HG03378 (cell line): ENCODE data around the gene MSANTD1.

Experiments used
- ATAC-seq: cut with Tn5 transposase; IDR thresholded peaks from one replicate; pipeline ENCODE4 v1.9.1; 2021; ENCODE audit warnings: mild to moderate bottlenecking, moderate library complexity; ENCODE audit not compliant: unreplicated experiment

MSANTD1 gene

GRCh38 chr4:3215733-3216132, 33.2 kb upstream of the MSANTD1 start:
- ATAC-seq, result no peak

DNA sequence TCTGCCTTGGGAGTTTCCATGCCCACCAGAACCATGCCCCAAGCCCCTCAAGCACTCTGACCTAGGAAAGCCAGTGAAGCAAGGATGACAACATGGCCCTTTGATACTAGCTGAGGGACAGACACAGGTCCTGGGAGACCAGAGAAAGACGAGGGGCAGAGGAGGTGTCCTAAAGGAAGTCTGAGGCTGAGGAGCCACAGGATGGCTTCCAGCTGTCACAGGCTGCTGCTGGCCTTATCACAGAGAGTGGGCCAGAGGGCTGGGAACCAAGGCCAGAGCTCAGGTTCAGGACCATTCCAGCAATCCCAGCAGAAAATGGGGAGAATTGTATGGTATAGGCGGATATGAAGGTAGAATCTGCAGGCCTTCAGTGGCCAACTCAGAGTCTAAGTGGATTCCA, 31.7 kb upstream of the MSANTD1 start:
- no peak for ATAC-seq

DNA sequence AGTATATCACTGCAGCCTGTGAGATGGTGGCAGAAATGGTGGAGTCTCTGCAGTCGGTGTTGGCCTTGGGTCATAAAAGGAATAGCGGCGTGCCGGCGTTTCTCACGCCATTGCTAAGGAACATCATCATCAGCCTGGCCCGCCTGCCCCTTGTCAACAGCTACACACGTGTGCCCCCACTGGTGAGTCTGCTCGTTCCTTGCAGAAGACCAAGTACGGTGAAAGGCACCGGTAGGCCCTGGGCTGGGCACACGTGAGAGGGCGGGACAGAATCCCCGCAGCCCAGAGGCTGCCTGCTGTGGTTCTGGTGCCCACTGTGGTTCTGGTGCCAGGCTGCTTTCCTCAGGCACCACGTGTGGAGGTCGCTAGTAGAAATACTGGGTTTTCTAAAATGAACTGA, 31.2 kb upstream of the MSANTD1 start:
- no peak for ATAC-seq

GRCh38 chr4:3218824-3219760, 29.9 kb upstream of the MSANTD1 start:
- ATAC-seq, result no peak

GRCh38 chr4:3219761-3220475, 29.0 kb upstream of the MSANTD1 start:
- ATAC-seq, result no peak

- no peak for ATAC-seq
Observed at GRCh38 chr4:3220476-3221183, 28.3 kb upstream of the MSANTD1 start.

GRCh38 chr4:3221184-3221494, 27.8 kb upstream of the MSANTD1 start:
- no peak for ATAC-seq

DNA sequence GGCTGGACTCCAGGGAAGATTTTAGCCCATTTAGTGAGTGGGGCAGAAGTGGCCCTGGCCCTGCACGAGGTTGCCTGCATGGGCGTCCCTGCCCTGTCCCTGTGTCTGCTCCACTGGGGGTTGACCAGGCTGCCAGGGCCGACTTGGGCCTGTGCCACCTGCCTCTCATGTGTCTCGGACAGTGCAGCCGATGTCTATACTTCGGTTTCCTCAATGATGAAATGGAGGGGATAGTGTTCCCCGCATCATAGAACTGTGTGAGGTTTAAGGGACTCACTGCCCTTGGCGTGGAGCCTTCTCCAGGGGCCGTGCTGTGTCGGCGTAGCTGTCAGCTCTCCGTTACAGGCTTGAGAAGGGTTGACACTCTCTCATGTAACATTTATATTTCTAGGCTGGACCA, 27.0 kb upstream of the MSANTD1 start:
- no peak for ATAC-seq

GRCh38 chr4:3223346-3223745, 25.6 kb upstream of the MSANTD1 start:
- no peak for ATAC-seq

GRCh38 chr4:3223956-3224748, 24.8 kb upstream of the MSANTD1 start:
- no peak for ATAC-seq

DNA sequence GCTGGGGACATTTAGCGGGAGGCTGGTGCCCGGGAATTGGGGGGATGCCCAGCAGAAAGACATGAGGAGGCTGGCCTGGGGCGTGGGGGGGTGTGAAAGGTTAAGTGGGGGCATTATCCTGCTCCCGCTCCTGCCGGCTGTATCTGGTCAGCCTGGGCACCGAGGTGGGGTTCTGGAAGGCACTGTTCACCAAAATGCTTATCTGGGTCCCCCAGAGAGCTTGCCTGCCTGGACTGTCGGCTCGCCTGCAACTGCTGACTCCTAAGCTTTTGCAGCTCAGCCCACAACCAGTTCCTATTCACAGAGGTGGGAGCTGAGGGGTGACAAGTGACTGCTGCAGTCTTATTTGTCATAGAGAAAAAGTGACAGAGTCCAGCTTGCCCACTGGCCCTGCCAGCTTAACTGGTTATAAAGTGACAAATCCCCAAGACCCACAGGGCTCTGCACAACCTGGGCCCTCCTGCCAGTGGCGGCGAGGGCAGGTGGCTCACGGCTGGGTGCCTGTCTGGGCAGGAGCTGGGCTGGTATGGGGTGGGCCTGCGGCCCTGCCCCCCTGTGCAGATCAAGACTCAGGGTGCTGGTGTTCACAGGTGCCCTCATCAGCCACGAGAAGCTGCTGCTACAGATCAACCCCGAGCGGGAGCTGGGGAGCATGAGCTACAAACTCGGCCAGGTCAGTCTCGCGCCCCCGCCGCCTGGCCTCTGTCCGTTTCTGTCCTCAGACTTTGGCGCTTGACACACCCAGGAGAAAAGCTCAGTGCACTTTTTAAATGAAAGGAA, 23.7 kb upstream of the MSANTD1 start:
- no peak for ATAC-seq

DNA sequence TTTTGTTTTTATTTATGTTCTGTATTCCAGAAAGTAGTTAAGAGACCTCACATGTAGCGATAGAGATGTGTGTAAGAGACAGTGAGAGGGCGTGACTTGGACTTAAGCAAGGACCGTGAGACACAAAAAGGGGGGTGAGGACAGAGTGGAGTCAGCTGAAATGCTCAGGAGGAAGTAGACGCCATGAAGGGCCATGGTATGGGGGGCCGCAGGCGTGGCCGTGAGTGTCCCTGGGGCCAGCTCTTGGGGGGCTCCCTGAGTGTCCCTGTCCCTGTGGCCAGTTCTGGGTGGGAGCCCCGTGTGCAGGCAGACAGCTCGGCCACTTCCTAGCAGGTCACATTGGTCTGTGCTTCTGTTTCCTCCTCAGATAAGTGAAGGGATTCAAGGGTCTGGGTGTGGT, 23.0 kb upstream of the MSANTD1 start:
- ATAC-seq, result no peak

DNA sequence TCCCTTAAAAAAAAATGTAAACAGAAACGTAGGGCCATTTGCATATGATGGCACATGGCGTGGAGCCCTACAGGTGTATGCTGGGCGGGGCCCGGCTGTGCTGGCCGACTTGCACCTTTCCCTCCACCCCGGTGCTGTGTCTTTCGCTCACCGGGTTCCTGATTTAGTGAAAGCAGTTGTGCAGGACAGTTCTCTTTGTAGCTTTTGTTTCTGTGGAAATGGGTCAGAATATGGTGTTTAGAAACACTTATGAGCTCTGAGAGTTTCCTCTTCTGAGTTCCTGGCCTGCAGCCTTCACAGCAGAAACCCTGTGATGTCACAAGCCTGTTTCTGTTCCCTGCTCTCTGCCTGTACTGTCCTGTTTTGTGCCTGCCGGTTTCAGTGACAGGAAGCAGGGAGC, 22.5 kb upstream of the MSANTD1 start:
- no peak for ATAC-seq

GRCh38 chr4:3226944-3227343, 22.0 kb upstream of the MSANTD1 start:
- ATAC-seq, result no peak

DNA sequence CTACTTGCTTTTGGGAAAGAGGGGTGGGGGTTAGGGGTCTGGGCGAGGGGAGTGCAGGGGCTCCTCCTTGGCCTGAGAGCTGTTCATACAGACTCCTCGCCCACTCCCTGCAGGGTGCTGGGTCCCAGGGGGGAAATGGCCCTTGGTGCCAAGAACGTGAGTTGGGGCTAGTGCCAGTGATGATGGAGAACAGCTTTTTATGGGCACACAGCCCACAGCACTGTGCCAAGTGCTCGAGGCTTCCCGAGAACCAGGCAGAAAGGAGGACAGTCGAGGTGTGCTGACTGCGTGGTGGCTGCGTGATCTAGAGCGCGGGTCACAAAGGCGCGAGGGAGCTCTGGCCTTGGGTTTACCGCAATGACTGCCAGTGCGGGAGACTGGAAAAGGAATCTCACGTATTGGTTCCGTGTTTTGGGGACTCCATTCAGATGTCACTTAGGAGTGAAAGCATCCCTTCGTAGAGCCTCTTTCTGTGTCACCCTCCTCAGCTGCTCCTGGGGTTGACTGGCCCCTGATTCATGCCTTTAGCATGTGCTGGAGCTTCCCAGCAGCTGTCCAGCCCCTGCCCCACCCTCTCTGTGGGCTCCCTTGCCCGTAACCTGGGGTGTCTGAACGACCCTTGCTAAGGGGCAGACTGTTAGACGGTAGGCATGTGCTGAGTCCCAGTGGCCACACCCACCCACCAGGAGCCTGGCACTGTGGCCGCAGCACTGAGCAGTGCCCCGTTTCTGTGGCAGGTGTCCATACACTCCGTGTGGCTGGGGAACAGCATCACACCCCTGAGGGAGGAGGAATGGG, 20.9 kb upstream of the MSANTD1 start:
- no peak for ATAC-seq

DNA sequence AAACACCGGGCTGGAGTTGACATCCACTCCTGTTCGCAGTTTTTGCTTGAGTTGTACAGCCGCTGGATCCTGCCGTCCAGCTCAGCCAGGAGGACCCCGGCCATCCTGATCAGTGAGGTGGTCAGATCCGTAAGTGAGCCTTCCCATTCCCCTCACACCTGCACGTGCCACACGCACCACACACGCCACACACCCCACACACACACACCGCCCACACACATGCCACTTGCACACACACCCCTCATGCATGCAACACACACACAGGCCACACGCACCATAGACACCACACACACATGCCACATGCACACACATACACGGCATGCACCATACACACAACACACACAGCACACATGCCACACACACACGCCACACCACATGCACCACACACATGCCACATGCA, 20.1 kb upstream of the MSANTD1 start:
- no peak for ATAC-seq

GRCh38 chr4:3229328-3229727, 19.6 kb upstream of the MSANTD1 start:
- no peak for ATAC-seq

GRCh38 chr4:3229964-3230363, 19.0 kb upstream of the MSANTD1 start:
- ATAC-seq, result no peak

- no peak for ATAC-seq
Observed at GRCh38 chr4:3231471-3231870, 17.5 kb upstream of the MSANTD1 start.
